GM12892 (cell line): Measurements from ENCODE around the gene COL6A3.

Experiments used
- POLR2A ChIP-seq: IDR thresholded peaks from 2 replicates; pipeline ENCODE4 v1.6.1; 2011; ENCODE audit warnings: low read depth, low read length, control low read depth
- POLR2AphosphoS5 ChIP-seq: IDR thresholded peaks from 2 replicates; pipeline ENCODE4 v1.6.1; 2011; ENCODE audit warnings: low read depth, low read length, control low read depth

- TF ChIP-seq POLR2A (no peak), POLR2AphosphoS5 (no peak)
Observed at GRCh38 chr2:237351796-237352195, 62.2 kb downstream of the COL6A3 start.
